ENCODE measurements around the gene TVP23B.
A peak's percentile ranks its signal among the peaks of the same experiment; 100 is the strongest.
"Not testable (repeated sequence)": the region's sequence is repeated elsewhere in the genome, so short reads cannot be mapped to it uniquely, and the experiment has no call there.

DNA sequence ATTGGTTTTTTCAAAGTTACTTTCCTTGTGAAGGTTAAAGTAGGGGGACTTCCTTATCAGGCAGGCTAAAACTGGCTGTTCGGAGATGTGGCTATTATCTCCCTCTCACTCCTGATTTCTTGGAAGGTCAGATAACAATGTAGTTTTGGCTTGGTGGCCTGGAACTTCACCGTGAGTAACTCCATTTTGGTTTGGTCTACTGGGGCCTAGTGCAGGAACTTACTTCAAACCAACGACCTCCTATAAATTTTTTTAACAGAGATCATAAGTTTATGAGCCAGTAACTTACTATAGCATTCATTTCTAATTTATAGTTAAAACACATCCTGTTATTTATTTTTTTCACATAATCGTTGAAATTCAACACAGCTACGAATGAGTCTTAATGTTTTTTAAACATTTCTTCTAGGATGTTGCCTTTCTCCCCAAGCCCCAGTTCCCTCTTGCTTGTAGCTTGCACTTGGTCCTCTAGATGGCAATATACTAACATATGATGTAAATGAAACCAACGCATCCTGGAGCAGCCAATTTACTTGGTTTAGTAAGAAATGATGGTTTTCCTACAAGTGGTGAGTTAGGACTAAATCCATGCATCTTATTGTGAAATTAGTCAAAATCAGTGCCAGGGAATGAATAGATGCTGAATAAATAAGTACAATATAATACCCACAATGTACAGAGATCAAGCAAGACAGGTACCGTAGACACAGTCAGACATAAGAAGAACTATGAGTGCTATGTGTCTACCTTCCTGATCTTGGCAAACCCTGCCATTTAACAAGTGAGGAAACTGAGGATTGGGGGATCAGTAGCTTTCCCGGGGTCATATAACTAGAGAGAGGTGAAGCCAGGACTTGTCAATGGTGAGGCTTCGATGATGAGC is 35.7 kb downstream of the TVP23B start:
- TF ChIP-seq, protein P1, sequence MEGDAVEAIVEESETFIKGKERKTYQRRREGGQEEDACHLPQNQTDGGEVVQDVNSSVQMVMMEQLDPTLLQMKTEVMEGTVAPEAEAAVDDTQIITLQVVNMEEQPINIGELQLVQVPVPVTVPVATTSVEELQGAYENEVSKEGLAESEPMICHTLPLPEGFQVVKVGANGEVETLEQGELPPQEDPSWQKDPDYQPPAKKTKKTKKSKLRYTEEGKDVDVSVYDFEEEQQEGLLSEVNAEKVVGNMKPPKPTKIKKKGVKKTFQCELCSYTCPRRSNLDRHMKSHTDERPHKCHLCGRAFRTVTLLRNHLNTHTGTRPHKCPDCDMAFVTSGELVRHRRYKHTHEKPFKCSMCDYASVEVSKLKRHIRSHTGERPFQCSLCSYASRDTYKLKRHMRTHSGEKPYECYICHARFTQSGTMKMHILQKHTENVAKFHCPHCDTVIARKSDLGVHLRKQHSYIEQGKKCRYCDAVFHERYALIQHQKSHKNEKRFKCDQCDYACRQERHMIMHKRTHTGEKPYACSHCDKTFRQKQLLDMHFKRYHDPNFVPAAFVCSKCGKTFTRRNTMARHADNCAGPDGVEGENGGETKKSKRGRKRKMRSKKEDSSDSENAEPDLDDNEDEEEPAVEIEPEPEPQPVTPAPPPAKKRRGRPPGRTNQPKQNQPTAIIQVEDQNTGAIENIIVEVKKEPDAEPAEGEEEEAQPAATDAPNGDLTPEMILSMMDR (IDR thresholded peaks at IDR 0.05 in 4 of 5, conservative IDR thresholded peaks at IDR 0.05 in 1 of 5) = peak in 4 of 5 experiments; percentile 30 to 64 (median 50)
- TF ChIP-seq POLR2A (IDR thresholded peaks at IDR 0.05) = not testable (repeated sequence)
